GM06990 (cell line): Measurements from ENCODE around the gene TARBP2.

Experiments used
- DNase-seq: peaks from one replicate; pipeline ENCODE4 v3.0.0-alpha.2; 2011; ENCODE audit not compliant: insufficient read length; ENCODE audit errors: extremely low read depth
- H3K27me3 ChIP-seq: replicated peaks from 2 replicates; pipeline ENCODE4 v1.6.0; 2011; ENCODE audit warnings: low read length; ENCODE audit not compliant: control insufficient read depth, insufficient read depth
- H3K36me3 ChIP-seq: 2 replicates; pipeline ENCODE4 v1.5.1; 2011; ENCODE audit warnings: low read length; ENCODE audit not compliant: control insufficient read depth, insufficient read depth
- H3K4me3 ChIP-seq: replicated peaks from 2 replicates; pipeline ENCODE4 v1.5.1; 2011; ENCODE audit warnings: low read depth, mild to moderate bottlenecking, control low read depth, low read length
- TF ChIP-seq, protein P1 (sequence below): IDR thresholded peaks from 2 replicates; pipeline ENCODE4 v1.5.1; 2011; ENCODE audit warnings: low read length, control low read depth, mild to moderate bottlenecking, inconsistent platforms; ENCODE audit not compliant: insufficient read depth, poor library complexity, severe bottlenecking

TARBP2 gene

DNA sequence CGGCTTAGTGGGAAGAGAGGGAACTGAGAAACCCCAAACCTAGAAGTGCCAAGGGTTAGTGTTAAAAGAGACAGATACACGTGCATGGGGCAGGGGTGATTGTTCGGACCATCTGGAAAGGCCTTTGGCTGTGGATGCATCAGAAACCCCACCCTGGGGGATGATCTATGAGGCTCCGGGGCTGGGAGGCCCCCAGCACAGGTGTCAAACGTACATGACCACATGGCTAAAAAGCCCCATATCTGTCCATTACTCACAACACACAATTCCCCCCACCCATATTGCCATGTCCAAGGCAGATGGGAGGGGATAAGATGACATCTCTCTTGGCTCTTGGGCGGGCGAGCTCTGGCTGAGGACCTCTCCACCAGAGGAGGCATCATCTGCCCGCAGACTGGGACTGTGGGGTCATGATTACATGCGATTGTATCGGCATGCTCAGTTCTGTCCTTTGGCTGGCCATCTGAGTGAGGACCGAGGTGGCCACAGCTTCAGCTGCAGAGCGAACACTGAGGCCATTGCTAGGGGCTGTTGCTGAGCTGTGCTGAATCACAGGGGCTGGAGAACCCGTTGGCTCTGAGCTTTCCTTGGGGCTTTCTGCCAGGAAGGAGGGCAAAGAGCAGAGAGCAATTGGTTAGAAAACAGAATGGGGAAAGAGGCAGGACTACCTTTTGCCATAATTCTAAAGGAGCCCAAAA lies 15.8 kb downstream of the TARBP2 start:
- TF ChIP-seq, protein P1, sequence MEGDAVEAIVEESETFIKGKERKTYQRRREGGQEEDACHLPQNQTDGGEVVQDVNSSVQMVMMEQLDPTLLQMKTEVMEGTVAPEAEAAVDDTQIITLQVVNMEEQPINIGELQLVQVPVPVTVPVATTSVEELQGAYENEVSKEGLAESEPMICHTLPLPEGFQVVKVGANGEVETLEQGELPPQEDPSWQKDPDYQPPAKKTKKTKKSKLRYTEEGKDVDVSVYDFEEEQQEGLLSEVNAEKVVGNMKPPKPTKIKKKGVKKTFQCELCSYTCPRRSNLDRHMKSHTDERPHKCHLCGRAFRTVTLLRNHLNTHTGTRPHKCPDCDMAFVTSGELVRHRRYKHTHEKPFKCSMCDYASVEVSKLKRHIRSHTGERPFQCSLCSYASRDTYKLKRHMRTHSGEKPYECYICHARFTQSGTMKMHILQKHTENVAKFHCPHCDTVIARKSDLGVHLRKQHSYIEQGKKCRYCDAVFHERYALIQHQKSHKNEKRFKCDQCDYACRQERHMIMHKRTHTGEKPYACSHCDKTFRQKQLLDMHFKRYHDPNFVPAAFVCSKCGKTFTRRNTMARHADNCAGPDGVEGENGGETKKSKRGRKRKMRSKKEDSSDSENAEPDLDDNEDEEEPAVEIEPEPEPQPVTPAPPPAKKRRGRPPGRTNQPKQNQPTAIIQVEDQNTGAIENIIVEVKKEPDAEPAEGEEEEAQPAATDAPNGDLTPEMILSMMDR, result no peak
- Histone ChIP-seq H3K36me3 (peaks cover 9% of the 10 kb centered on the region), H3K4me3 (no peak overlapping the region), H3K27me3 (no peaks in the 10 kb centered on the region)
- DNase-seq, result no peak

DNA sequence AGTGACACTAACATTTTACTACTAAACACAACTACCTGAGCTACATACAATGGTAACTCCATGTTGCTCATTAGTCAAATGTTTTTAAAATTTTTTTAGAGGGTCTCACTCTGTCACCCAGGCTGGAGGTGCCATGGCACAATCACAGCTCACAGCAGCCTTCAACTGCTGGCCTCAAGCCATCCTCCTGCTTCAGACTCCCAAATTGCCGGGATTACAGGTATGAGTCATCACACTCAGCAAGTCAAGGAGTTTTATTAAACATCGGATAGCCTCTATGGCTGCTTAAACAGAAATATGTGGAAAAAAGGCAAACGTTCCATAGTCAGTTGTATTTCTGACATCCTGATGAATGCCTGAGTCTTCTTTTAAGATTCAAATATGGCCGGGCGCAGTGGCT lies 17.3 kb downstream of the TARBP2 start:
- TF ChIP-seq, protein P1, result no peak
- Histone ChIP-seq H3K27me3 (no peaks in the 10 kb centered on the region), H3K4me3 (no peak overlapping the region), H3K36me3 (peaks cover 12% of the 10 kb centered on the region)
- DNase-seq, result no peak

DNA sequence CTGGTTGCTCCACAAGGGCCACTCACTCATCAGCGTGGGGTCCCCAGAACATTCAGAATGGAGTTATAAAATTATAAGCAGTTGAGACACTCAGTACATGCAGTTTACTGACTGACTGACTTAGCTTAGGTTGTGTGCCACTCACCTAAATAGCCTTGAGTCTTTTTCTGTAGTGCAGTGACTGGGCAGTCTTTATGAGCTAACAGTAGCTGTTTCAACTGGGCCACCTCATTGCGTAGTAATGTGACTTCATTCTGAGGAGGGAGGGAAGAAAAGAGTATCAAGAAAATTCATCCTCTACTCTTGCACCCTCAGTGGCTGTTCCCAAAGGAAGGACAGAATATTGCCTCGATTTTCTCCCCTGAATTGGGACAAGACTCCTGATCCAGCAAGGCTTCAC lies 22.0 kb downstream of the TARBP2 start:
- no peak for DNase-seq
- H3K27me3 ChIP-seq, result no peaks in the 10 kb centered on the region
- H3K4me3 ChIP-seq, result no peak overlapping the region
- TF ChIP-seq, protein P1, result no peak
- H3K36me3 ChIP-seq, result peaks cover 9% of the 10 kb centered on the region

DNA sequence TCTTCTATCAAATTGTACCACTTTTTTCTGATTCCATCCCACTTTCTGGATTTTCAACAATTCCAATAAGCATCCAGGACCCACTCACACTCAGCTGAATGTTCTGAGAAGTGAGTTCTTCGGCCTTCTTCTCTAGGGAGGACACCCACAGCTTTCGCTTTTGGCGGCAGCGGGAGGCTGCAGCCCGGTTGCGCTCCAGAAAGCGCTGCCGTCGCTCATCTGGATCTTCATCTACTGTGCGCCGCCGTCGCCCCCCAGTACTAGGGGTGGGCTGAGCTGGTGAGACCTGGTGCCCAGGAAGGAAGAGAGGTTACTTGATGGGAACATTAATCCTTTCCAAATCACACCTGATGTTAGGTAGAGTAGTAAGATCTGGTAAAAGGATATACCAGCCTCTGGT lies 23.4 kb downstream of the TARBP2 start:
- TF ChIP-seq, protein P1, result no peak
- Histone ChIP-seq H3K36me3 (peaks cover 9% of the 10 kb centered on the region), H3K4me3 (no peak overlapping the region), H3K27me3 (no peaks in the 10 kb centered on the region)
- no peak for DNase-seq

DNA sequence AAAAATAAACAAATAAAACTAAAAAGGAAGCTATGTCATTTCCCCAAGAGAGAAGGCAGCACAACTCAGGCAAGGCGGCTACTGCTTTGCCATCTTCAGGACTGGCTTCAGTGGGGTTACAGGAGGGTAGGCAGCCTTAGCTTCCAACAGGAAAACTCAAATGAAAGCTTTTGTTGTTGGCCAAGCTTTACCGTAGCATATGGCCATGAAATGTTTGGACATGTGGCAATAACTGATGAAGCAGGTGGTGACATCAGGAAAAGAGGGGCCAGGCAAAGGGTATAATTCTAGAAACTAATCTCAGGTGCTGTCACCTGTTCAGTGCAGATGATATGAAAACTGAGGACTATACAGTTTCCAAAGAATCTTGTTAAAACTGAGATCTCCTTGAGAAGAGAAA lies 29.0 kb downstream of the TARBP2 start:
- DNase-seq, result no peak
- TF ChIP-seq, protein P1, result no peak
- Histone ChIP-seq H3K27me3 (no peaks in the 10 kb centered on the region), H3K36me3 (peaks cover 13% of the 10 kb centered on the region), H3K4me3 (no peak overlapping the region)

DNA sequence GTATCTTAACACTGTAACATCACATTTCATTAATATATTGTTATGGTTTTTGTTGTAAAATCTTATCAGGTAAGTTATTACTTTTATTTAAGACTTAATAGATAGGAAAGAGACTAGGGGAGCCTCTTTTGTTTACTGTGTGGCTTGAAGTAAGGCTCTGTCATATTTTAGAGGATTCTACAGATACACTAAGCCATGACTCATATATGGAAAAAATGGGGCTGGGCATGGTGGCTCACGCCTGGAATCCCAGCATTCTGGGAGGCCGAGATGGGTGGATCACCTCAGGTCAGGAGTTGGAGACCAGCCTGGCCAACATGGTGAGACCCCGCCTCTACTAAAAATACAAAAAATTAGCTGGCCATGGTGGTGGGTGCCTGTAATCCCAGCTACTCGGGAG lies 29.8 kb downstream of the TARBP2 start:
- TF ChIP-seq, protein P1, result no peak

More for the DNA sequence above, 29.8 kb downstream of the TARBP2 start:
- DNase-seq, result no peak
- Histone ChIP-seq H3K4me3 (no peak overlapping the region), H3K36me3 (peaks cover 13% of the 10 kb centered on the region), H3K27me3 (no peaks in the 10 kb centered on the region)
